Cardiac muscle cell (in vitro differentiated cells and primary cell): ENCODE measurements around the gene ARFIP1. TPM values are rescaled to one million over a fixed set of nuclear protein-coding genes. Genes with fewer than 3 reads are reported as not detected.

Source experiments
- DNase-seq, 2 donors: peaks; one replicate each; pipeline versions ENCODE4 v3.0.0 to v3.0.0-alpha.2; 2010 to 2017; ENCODE audit warnings: low read depth in 1 of 2, low spot score in 1 of 2
- H3K27ac ChIP-seq: fragments of 200-600 bp; sonication (generic); 2 replicates; pipeline ENCODE4 v1.5.1; 2016
- H3K27me3 ChIP-seq: fragments of 200-600 bp; sonication (generic); 2 replicates; pipeline ENCODE4 v1.6.0; 2016; ENCODE audit warnings: control low read depth
- H3K36me3 ChIP-seq: fragments of 200-600 bp; sonication (generic); 2 replicates; pipeline ENCODE4 v1.5.1; 2016; ENCODE audit warnings: control low read depth
- H3K4me1 ChIP-seq: fragments of 200-600 bp; sonication (generic); 2 replicates; pipeline ENCODE4 v1.8.1; 2017; ENCODE audit warnings: low read depth, mild to moderate bottlenecking, mixed run types
- H3K4me3 ChIP-seq: fragments of 200-600 bp; sonication (generic); 2 replicates; pipeline ENCODE4 v1.5.1; 2016; ENCODE audit warnings: mild to moderate bottlenecking
- H3K9me3 ChIP-seq: fragments of 200-600 bp; sonication (generic); 2 replicates; pipeline ENCODE4 v1.5.1; 2017; ENCODE audit warnings: low read depth, mild to moderate bottlenecking, control low read depth
- CTCF ChIP-seq: IDR thresholded peaks from 2 replicates; pipeline ENCODE4 v1.5.1; 2012; ENCODE audit warnings: low read depth, mild to moderate bottlenecking, low read length
- polyA plus RNA-seq: library from polyadenylated mRNA; unstranded; fragments of >200 nt; fragmentation: Nextera tagmentation; extraction: Ambion mirVana; gene quantifications from 2 replicates; pipeline ENCODE4 v1.2.1, GENCODE V29; 2016
- total RNA-seq: library from RNA; depleted of rRNA; stranded (reverse); fragments of >200 nt; gene quantifications from 2 replicates; pipeline ENCODE4 v1.2.3, GENCODE V29; 2016

ARFIP1 gene
- total and polyA plus RNA-seq, 2 experiments from 2014 or later, result 19.3 to 26.9 TPM

DNA sequence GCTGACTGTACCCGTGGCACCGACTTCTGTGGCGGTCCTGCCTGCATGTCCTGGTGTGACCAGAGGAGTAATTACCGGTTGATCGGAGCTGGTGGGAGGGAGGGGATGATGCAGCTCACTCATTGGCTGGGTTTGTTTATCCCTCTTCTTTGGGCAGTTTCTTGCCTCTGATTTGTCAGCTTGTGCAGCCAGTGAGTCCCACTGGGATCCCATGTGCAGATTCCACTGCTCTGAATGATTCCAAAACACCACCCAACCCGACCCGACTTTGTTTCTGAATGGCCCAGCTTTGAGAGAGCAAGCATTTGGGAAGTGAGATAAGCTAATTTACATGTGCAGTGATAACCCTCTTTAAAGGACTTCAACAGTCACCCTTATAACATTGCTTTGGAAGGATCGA is 170.2 kb downstream of the ARFIP1 start:
- peaks cover 66% of the 10 kb centered on the region for H3K27me3 ChIP-seq
- H3K4me1 ChIP-seq, result peaks cover 11% of the 10 kb centered on the region
- no peak for TF ChIP-seq CTCF
- H3K9me3 ChIP-seq, result no peaks in the 10 kb centered on the region
- H3K4me3 ChIP-seq, result no peak overlapping the region
- H3K27ac ChIP-seq, result no peak overlapping the region
- H3K36me3 ChIP-seq, result no peaks in the 10 kb centered on the region
- no peak for DNase-seq

DNA sequence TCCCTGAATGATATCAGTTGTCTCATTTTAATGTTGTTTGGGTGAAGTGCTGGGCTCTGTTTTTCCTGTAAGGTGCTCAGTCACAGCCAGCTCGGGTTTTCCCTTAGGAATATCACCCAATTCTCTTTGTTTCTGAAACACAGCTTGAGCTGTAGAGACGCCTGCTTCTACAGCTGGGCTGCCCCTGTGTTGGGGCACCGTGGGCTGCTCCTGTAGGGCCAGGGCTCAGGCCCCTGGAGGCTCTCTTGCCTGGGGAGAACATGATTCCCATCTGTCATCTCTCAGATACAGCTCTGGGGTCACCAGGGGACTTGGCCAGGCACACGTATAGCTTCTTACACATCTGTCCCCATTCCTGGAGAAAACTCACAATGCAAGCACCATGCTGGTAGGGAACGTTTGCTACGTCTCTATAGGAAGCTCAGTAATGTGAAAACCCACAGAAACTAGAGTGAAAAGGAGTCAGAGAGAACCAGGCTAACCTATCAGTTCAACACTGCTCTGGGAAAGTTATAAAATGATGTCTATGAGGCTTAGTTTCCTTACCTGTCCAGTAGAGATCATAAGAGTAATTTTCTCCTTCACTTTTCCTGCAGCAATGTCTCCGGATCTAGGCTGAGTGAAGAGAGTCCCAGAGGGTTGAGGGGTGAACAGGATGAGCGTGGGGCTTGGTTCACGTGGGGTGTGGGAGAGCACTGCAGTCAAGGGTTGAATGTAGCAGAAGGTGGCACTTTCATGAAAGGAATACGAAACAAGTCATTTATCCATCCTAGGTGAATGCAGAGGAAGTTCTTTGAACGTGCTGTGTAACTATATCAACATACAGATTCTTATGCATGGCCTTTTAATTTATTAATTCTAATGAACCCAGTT is 170.9 kb downstream of the ARFIP1 start:
- H3K9me3 ChIP-seq, result no peaks in the 10 kb centered on the region
- DNase-seq, result no peak
- H3K27me3 ChIP-seq, result peaks cover 71% of the 10 kb centered on the region
- no peak overlapping the region for H3K4me3 ChIP-seq
- TF ChIP-seq CTCF, result no peak
- H3K27ac ChIP-seq, result no peak overlapping the region
- H3K36me3 ChIP-seq, result no peaks in the 10 kb centered on the region
- H3K4me1 ChIP-seq, result peaks cover 11% of the 10 kb centered on the region

DNA sequence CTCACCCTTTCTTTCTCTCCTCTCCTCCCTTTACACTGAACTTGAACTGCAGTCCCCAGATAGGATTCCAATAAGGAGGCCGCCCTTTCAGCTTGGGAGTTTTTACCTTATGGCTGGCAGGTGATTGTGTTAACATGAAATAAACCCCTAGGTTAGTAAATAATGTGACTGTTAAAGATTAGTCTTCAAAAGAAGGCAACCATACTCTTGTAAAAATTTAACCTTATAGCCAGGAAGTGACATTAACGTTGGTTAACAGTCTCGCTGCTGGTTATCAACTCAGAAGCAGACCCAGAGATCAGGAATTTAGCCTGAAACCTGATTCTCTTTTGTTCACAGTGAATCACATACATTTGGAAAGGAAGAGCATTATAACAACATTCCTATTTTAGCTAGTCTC is 171.6 kb downstream of the ARFIP1 start:
- H3K4me1 ChIP-seq, result peaks cover 14% of the 10 kb centered on the region
- no peak for DNase-seq
- no peak for TF ChIP-seq CTCF
- no peak overlapping the region for H3K27ac ChIP-seq
- H3K9me3 ChIP-seq, result no peaks in the 10 kb centered on the region
- H3K4me3 ChIP-seq, result no peak overlapping the region
- no peaks in the 10 kb centered on the region for H3K36me3 ChIP-seq
- peaks cover 78% of the 10 kb centered on the region for H3K27me3 ChIP-seq

DNA sequence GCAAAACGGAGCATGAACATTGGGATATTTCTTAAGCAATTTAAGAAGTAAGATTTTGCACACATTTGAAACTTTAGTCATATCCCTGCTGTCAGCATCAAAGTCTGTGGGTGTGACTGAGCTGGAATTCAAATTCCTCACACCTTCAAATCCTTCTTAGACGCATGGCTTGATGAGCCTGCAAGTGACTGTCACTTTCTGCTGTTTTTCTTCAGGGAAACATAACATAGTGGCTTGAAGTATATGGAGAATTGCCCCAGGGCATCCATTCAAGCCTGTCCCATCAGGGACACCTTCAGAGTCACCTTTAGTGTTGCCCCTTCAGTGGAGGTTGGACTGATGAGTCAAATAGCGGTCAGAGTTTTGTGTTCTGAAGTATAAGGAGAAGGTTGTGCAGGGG is 173.8 kb downstream of the ARFIP1 start:
- Histone ChIP-seq H3K36me3 (no peaks in the 10 kb centered on the region), H3K4me3 (no peak overlapping the region), H3K9me3 (no peaks in the 10 kb centered on the region), H3K4me1 (peaks cover 34% of the 10 kb centered on the region), H3K27me3 (peaks cover 62% of the 10 kb centered on the region), H3K27ac (no peak overlapping the region)
- TF ChIP-seq CTCF, result no peak
- no peak for DNase-seq

DNA sequence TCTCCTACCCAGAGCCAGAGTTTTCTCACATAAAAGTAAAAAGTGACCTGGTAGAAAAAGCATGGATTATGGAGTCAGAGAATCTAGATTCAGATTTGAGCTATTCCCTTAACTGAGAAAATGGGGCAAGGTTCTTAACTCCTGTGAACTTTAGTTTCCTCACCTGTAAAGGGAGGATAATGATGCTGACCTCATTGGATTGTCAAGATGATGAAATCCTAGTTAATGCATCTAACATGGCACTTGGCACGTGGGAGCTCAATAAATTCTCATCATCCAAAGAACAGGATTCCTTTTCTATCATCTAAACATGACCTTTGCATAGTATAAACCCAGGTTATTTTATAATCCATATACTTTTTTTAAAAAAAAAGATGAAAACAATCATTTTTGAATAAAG is 175.0 kb downstream of the ARFIP1 start:
- TF ChIP-seq CTCF, result no peak
- Histone ChIP-seq H3K9me3 (no peaks in the 10 kb centered on the region), H3K4me3 (no peak overlapping the region), H3K36me3 (no peaks in the 10 kb centered on the region), H3K4me1 (peaks cover 39% of the 10 kb centered on the region), H3K27ac (no peak overlapping the region), H3K27me3 (peaks cover 55% of the 10 kb centered on the region)
- no peak for DNase-seq
